MV-4-11 (cell line): ENCODE data around the gene SPIC.
"Not testable (repeated sequence)": the region's sequence is repeated elsewhere in the genome, so short reads cannot be mapped to it uniquely, and the experiment has no call there.

Experiments used
- DNase-seq: peaks from one replicate; lab custom pipeline; 2025; lab: John Stamatoyannopoulos, UW

Gene SPIC

DNA sequence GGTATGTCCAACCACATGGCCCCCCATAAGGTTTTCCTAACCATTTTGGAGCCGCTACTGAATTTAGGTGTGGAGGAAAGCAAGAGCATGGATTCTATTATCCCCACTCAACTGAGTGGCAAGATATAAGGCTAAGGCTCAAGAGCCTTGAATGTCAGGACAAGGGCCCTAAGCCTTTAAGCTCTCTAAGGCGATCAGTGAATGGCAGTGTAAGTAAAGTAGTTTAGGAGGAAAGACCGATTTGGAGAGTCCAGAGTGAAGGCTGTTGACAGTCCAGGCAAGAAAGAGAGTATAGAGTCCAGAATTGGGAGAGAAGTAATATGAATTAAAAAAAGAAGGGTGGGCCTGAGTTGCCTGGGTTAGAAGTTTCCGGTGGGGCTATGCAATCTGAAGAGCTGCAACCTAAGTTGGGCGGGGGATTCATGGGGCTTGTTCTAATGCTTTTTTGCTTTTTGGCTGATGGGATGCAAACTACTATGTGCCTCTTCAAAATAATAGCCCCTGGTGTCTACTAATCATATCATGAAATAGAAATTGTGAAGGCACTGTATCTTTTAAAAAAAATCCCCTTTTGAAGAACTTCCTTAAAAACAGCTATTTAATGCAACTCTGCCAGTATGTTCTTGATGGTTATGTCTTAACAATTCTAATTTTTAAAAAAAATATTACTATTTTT lies at the start of gene SPIC:
Gene SPIC (plus strand): TSS at position 626 of the 676 bp plus-strand sequence. CDS start 1,569 bp downstream, outside the sequence.
- DNase-seq, result no peak

DNA sequence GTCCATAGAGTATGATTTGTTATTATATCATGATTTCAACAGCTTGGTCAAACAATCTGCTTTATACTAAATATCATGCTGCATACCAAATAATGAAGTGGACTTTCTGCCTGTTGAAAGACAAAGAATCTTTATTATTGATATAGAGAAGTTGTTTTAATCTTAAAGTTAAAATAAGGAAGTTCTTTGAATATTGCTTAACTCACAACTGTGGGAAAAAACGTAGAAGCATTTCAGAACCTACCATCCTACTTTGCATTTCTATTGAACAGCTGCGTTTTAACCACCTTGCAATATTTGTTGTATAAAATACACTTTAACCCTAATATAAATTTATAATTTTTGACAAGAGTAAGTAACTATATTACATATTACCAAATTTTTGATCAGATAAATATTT lies 44.7 kb upstream of the SPIC start:
- peak; percentile 69 for DNase-seq

DNA sequence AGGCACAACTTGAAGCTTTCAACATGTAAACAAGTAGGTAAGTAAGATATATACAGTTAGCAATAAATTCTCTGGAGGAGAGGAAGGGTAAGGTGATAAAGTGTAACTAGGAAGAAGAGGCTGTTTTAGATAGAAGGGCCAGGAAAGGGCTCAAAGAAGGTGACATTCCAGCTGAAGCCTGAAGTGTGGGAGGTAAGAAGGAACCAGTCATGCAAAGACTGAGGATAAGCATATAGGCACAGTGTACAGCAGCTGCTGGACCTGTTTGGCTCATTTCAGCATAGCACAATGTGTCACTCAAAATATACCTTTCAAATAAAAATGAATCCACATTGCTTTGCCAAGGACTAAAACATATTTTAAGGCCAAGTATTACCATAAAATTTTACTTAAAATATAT lies 39.0 kb upstream of the SPIC start:
- no peak for DNase-seq

DNA sequence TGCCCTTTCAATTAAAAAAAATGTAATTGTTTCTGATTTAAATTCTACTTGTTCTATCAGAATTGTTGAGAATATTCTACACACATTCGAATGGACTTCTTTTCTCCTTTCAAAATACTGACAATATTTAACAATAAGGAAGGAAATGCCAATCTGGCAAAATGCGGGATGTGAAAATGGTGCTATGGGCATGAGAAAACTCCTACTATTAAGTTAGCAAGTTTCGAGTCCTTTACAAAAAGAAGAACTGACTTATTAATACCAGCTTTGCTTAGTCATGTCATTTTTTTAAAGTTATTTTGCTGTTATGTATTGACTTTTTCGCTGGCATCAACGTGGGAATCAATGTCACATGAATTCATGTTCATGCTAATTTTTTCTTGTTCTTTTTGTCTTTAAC lies 35.9 kb upstream of the SPIC start:
- peak; percentile 79 for DNase-seq

DNA sequence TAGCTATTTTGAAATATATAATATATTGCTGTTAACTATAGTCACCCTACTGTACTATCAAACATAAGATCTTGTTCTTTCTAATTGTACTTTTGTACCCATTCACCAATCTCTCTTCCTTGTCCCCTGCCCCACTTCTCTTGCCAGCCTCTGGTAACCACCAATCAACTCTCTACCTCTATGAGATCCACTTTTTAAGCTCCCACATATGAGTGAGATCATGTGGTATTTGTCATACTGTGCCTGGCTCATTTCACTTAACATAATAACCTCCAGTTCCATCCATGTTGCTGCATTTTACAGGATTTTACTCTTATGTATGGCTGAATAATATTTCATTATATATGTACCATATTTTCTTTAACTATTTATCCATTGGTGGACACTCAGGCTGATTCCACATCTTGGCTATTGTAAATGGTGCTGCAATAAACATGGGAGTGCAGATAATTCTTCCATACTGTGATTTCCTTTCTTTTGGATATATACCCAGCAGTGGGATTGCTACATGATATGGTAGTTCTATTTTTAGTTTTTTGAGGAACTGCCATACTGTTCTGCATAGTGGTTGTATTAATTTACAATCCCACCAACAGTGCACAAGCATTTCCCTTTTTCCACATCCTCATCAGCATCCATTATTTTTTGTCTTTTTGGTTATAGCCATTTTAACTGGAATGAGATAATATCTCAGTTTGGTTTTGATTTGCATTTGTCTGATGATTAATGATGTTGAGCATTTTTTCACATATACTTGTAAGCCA lies 33.5 kb upstream of the SPIC start:
- peak; percentile 55 for DNase-seq

DNA sequence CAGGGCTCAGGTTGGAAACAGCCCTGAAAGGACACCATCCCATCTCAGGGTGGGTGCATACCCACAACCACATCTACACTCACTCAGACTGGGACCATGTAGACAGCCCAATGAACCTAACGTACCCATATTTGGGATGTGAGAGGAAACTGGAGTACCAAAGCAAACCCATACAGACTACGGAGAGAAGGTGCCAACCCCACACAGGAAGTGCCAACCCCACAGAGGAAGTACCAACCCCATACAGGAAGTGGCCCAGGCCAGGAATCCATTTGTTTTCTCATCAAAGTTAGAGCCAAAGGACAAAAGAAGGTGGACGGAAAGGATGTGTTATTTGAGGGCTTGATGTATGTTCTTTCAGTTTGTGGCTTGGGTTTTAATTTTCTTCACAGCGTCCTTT lies 19.5 kb upstream of the SPIC start:
- peak; percentile 34 for DNase-seq

DNA sequence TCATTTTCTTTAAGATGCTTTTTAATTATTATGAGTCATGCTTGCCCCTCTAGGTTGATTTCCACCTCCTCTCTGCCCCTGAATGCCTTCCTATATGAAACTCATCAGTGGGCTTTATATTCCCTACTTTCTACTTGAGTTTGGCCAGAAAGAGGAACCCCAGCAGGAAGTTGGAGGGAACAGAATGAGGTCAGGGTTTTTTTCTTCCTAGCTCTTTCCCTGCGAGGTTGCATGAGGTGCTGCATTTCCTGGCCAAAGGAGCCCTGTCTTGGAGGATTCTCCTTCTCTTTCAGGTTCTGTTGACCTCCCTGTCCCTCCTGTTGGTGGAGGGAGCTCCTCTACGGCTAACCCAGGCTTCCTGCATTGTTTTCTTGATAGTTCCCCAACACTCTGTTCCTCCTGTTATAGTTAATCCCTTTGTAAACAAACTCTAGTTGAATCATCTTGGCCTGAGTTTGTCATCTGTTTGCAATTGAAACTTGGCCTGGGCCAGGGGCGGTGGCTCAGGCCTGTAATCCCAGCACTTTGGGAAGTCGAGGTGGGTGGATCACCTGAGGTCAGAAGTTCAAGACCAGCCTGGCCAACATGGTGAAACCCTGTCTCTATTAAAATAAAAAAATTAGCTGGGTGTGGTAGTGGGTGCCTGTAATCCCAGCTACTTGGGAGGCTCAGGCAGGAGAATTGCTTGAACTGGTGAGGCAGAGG lies 15.3 kb upstream of the SPIC start:
- DNase-seq, result peak; percentile 57

DNA sequence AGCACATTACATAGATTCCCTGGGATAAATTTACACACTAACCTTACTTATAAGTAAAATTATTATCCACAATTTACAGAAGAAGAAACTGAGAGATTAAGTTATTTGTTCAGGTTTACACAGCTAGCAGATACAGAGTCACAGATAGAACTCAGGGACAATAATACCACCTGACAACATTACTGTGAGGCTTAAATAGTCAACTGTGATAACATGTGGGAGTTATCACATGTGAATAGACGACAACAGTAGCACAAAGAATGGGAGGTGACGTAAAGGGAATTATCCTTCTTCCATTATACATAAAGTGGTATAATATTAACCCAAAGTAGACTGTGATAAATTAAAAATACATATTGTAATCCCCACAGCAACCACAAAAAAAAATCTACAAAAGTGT lies 6.2 kb upstream of the SPIC start:
- no peak for DNase-seq

DNA sequence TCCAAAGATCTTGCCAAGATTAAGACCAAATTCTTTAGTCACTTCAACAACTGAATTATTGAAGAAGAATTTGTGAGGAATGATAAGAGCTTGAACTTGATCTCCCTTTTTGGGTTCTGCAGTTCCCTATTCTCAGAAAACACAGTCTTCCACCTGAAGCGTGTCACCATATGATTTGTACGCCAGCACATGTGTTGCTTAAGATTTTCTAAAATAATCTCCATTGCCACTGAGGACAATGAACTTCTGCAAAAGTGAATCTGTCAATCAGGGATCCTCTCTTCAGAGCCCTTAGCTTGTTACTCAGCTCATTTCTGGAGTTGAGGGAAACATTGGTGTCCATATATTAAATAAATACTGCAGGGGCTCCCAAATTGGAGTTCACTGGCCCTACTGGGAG lies 4.2 kb upstream of the SPIC start:
- peak; percentile 86 for DNase-seq

DNA sequence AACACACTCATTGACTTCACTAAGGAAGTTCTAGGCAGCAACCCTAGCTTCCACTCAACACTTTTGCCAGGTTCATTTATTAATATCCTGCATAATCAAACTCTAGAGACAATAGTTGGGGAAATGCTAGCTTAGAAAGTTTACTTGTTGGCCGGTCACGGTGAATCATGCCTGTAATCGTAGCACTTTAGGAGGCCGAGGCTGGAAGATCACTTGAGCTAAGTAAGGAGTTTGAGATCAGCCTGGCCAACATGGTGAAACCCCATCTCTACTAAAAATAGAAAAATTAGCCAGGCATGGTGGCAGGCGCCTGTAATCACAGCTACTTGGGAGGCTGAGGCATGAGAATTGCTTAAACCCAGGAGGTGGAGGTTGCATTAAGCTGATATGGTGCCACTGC lies 3.3 kb upstream of the SPIC start:
- DNase-seq, result not testable (repeated sequence)

DNA sequence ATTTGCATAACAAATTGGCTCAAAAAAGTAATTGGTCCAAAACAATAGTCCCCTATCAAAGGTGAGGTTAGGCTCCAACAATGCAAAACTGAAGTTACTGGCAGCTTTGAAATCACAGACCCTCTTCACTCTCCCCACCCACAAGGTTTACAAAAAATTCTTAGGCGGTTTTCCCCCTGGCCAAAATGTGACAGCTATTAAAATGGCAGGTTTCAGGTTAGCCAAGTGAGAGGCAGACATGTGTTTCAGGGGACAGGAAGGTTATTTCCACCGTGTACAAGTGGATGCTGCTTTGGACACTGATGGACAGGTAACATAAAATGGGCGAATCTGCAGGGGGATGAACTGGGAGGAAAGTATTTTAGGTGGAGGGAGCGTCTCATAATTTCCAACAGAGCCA lies 888 bp upstream of the SPIC start:
- DNase-seq, result no peak

DNA sequence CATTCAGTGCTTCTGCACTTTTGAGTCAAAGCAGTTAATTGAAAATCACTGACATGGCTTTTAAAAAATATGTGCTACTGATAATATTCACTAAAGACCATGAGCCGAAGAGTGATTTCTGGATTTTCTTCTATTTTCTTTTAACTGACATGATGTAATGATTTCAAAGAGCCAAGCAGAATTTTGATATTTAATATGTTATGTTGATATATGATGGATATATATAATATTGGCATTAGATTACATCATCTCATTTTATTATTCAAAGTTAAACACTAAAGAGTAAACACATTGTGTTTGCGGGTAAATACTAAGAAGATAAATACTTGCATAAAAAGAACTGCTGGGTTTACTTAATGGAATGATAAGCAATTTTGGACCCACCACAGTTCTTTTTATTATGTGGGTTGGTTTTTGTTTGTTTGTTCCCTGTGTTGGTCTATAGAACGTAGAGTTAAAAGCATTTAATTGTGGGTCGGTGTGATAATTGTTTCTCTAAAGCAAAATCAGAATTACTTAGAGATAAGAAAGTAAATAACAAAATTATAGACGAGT lies 692 bp downstream of the SPIC start:
- no peak for DNase-seq

DNA sequence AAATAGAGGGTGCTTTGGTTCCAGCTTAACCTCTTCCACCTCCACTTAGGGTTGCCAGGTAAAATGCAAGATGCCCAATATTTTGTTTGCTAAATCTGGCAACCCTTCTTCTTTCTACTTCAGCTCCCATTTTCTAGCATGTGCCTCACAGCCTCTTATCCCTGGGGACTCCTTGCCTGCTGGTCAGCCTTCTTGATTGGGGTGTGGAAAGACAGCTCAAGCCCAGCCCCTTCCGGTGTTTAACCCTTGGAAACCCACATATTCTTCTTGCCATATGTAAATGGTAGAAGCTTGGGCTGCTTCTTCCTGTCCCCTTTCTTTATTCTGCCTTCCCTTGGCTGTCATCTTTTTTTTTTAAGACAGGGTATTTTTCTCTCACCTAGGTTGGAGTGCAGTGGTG lies 5.7 kb downstream of the SPIC start:
- DNase-seq, result no peak

DNA sequence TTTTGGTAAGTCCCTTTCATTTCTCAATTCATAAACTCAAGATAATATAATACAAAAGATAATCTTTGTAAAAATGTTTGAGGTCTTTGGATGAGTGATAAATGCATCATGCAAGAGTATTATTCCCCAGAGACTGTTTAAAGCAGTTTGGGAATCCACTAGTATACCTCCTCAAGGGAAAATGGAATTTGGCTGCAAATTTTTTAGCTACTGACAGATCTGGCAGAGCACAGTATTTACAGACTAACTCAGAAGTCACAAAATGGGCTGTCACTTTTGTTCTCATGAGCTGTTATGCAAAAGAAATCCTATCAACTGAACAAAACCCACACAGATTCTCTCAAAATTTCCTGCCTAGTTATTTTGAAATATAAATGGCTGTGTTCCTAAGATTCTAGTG lies 9.9 kb downstream of the SPIC start:
- no peak for DNase-seq

DNA sequence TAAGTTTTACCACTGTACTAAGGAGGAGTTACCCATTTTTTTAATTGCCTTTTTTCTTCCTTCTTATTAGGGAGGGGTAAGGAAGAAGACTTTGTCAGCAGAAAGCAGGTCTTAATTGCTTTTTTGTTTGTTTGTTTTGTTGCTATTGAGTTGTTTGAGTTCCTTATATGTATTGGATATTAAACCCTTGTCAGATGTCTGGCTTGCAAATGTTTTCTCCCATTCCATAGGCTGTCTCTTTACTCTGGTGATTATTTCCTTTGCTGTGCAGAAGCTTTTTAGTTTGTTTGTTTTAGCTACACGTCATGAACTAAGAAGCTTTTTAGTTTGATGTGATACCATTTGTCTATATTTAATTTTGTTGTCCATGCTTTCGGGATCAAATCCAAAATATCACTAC lies 13.3 kb downstream of the SPIC start:
- no peak for DNase-seq

DNA sequence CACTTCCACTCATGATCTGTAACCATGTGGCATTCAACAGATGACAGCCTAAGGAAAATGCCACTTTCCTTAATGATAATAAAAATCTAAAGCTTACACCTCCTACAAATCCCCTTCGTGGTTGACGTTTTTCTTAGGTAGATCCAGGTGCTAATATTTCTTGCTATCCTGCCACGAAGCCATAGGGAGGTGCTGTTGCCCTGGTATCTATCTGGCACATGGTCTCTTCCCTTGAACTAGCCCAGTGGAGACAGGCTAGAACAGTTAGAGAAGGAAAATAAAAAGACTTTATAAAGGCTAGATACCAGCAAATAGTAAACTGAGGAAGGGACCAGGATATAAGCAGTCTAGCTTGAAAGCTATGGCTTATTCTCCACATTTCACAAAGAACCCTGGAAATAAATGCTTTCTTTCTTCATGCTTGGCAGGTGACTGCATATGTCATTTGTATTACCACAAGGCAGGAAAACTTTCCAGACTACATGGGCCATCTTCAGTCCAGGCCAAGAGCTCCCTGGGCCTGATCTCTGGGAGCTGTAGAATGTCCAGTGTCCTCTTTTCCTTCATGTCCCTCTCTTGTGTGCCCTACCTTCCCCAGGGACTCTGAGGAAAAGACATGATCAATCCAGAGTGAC lies 15.3 kb downstream of the SPIC start:
- no peak for DNase-seq

DNA sequence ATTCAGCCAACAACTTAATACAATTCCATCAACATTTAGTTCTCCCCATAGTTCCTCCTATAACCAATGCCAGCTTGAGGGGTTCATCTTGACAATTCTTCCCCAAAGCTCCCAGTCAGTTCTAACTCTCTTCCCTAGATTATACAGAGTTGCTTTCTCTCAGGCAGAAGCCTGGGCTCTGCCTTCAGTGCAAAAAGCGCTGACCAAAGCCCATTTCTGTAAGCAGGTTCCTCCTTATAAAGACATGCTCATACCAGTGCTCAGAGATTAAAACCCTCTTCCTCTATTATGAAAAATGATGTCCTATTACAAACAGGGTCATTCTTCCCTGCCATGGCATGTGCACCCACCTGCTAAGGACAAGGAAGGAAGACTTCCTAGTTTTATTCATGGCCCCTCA lies 16.2 kb downstream of the SPIC start:
- DNase-seq, result no peak

DNA sequence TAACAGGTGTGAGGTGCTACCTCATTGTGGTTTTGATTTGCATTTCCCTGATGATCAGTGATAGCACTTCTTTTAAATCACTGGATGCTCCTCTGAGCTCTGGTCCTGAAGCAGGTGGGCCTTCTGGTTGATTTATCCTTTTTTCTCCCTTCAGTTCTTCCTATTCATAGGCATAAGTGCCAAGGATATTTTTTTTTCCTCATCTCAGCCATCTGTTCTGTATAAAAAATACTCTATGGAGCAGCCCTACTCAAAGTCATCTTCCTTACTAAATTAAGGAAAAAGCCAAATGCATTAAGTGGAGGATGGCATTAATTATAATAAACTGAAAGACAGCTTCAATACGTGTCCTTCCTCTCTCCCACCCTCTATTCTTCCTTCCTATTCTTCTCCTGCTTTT lies 18.4 kb downstream of the SPIC start:
- DNase-seq, result no peak

DNA sequence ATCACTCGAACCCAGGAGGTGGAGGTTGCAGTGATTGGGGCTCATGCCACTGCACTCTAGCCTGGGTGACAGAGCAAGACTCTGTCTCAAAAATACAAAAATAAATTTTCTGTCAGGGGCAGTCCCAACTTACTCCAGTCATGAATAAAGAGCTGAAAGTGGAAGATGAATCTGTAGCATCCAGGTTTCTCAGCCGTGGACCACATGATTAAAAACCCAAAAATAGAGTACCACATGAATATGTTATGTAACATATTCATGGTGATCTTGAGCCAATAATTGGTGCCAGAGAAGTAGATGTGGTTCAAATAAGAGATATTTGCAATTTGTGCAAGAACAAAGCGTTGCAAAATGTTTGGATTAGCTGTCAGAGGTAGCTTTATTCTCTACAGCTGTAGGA lies 23.1 kb downstream of the SPIC start:
- no peak for DNase-seq

DNA sequence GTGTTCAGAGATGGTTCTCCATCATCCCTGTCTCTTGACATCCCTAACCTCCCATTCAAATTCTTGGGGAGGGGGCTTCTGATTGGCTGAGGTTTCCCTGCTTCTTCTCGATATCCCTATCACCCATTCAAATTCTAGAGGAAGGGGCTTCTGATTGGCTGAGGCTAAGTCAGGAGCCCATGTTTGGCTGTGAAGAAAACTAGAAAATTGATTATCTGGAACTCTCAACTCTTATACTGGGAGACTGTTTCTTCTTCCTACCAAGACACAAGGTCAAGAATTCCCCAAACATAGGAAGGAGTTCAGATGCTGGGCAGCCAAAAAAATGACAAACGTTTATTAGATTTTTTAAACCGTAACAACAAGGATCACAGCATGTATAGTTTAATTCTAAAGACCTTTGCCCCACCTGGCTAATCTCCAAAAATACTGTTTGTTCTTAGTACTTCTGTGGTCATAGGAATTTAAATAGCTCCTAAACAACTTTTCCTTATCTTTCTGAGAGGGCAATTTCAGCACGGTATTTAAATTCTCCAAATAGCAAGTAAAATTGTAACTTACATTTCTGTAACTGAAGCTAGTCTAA lies 26.4 kb downstream of the SPIC start:
- DNase-seq, result no peak

DNA sequence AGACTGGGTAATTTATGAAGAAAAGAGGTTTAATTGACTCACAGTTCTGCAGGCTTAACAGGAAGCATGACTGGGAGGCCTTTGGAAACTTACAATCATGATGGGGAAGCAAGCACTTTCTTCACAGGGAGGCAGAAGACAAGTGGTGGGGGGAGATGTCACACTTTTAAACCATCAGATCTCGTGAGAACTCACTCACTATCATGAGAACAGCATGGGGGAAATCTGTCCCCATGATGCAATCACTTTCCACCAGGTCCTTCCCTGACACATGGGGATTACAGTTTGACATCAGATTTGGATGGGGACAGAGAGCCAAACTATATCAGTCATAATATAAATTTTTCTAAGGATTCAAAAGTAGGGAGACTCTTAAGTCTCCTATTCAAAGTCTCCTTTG lies 46.0 kb downstream of the SPIC start:
- peak; percentile 5 for DNase-seq

DNA sequence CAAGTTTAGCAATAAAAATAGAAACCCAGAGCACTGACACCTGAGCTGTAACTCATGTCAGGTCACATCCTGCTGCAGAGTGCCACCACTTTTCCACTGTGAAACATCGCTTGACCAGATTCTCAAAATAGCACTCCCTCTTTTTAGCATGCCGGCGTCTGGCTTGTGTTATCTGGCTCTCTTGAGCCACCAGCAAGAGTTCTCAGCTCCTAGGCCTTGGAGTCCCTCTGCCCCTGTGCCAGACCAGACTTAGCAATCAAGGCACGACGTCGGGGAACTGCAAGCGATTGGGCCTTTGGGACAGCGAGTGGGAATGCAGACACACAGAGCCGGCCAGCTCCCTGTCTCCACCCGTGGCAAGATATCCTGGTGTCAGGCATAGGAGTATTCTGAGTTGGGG lies 52.5 kb downstream of the SPIC start:
- no peak for DNase-seq
